Neural cell (in vitro differentiated cells): ENCODE measurements around the gene PREX1. TPM values are rescaled to one million over a fixed set of nuclear protein-coding genes. Genes with fewer than 3 reads are reported as not detected.

Experiments used
- H2AFZ ChIP-seq: fragments of 200-600, 300-800 bp; sonication (generic), shearing (Covaris generic); 2 replicates; pipeline ENCODE4 v1.6.0; 2014; ENCODE audit warnings: low read depth, mild to moderate bottlenecking, antibody characterized with exemption, low read length, moderate library complexity
- H3F3A ChIP-seq: fragments of 200-600 bp; shearing (Covaris generic); 2 replicates; pipeline ENCODE4 v1.6.1; 2016; ENCODE audit warnings: mild to moderate bottlenecking, moderate library complexity, mixed read lengths, antibody characterized with exemption, low read length; ENCODE audit not compliant: insufficient read depth, poor library complexity, severe bottlenecking
- H3K27ac ChIP-seq: fragments of 200-600, 300-800 bp; sonication (generic), shearing (Covaris generic); 2 replicates; pipeline ENCODE4 v1.5.1; 2014; ENCODE audit warnings: mild to moderate bottlenecking, low read length, moderate library complexity
- H3K27me3 ChIP-seq: fragments of 300-800, 200-600 bp; sonication (generic), shearing (Covaris generic); 2 replicates; pipeline ENCODE4 v1.6.0; 2014; ENCODE audit warnings: mild to moderate bottlenecking, low read depth, low read length, moderate library complexity; ENCODE audit not compliant: insufficient read depth
- H3K36me3 ChIP-seq: fragments of 300-800, 200-600 bp; sonication (generic), shearing (Covaris generic); 2 replicates; pipeline ENCODE4 v1.5.1; 2014; ENCODE audit warnings: mild to moderate bottlenecking, antibody characterized with exemption, low read length, moderate library complexity; ENCODE audit not compliant: insufficient read depth
- H3K4me2 ChIP-seq: fragments of 300-800, 200-600 bp; sonication (generic), shearing (Covaris generic); 2 replicates; pipeline ENCODE4 v1.6.0; 2014; ENCODE audit warnings: mild to moderate bottlenecking, low read length
- H3K4me3 ChIP-seq: fragments of 300-800, 200-600 bp; sonication (generic), shearing (Covaris generic); 2 replicates; pipeline ENCODE4 v1.5.1; 2014; ENCODE audit warnings: mild to moderate bottlenecking, low read length, moderate library complexity
- H3K79me2 ChIP-seq: fragments of 200-600 bp; shearing (Covaris generic); replicated peaks from 2 replicates; pipeline ENCODE4 v1.6.0; 2014; ENCODE audit warnings: mild to moderate bottlenecking, low read length, moderate library complexity; ENCODE audit not compliant: insufficient read depth
- H3K9ac ChIP-seq: fragments of 300-800, 200-600 bp; sonication (generic), shearing (Covaris generic); 2 replicates; pipeline ENCODE4 v1.6.1; 2016; ENCODE audit warnings: mild to moderate bottlenecking, low read length, mixed read lengths
- H3K9me2 ChIP-seq: fragments of 200-600 bp; shearing (Covaris generic); 2 replicates; pipeline ENCODE4 v1.6.1; 2016; ENCODE audit warnings: mild to moderate bottlenecking, low read length, mixed read lengths; ENCODE audit not compliant: insufficient read depth
- H3K9me3 ChIP-seq: fragments of 200-600, 300-800 bp; sonication (generic), shearing (Covaris generic); 2 replicates; pipeline ENCODE4 v1.6.1; 2016; ENCODE audit warnings: mild to moderate bottlenecking, mixed run types, low read length, moderate library complexity, mixed read lengths
- H4K20me1 ChIP-seq: fragments of 200-600 bp; shearing (Covaris generic); 2 replicates; pipeline ENCODE4 v1.6.1; 2016; ENCODE audit warnings: mild to moderate bottlenecking, mixed run types; ENCODE audit not compliant: insufficient read depth
- CTCF ChIP-seq: fragments of 450-650 bp; IDR thresholded peaks from 2 replicates; pipeline ENCODE4 v1.5.1; 2014; ENCODE audit warnings: antibody characterized with exemption, mild to moderate bottlenecking, moderate library complexity; ENCODE audit not compliant: poor library complexity, severe bottlenecking
- EP300 ChIP-seq: fragments of 450-650 bp; conservative IDR thresholded peaks from 2 replicates; pipeline ENCODE4 v1.6.1; 2014; ENCODE audit warnings: antibody characterized with exemption, mild to moderate bottlenecking, moderate library complexity; ENCODE audit not compliant: poor library complexity, severe bottlenecking
- EZH2 ChIP-seq: fragments of 200-600, 300-800 bp; shearing (Covaris generic), sonication (generic); IDR thresholded peaks from 2 replicates; pipeline ENCODE4 v1.6.1; 2014; ENCODE audit warnings: antibody characterized with exemption, low read length, borderline replicate concordance, mild to moderate bottlenecking; ENCODE audit not compliant: insufficient read depth, poor library complexity, severe bottlenecking
- POLR2AphosphoS5 ChIP-seq: IDR thresholded peaks from 2 replicates; pipeline ENCODE4 v1.6.1; 2012
- RAD21 ChIP-seq: fragments of 450-650 bp; conservative IDR thresholded peaks from 2 replicates; pipeline ENCODE4 v1.6.1; 2014; ENCODE audit warnings: antibody characterized with exemption, mild to moderate bottlenecking, moderate library complexity
- REST ChIP-seq: IDR thresholded peaks from 2 replicates; pipeline ENCODE4 v1.6.1; 2012; ENCODE audit warnings: borderline replicate concordance
- SMC3 ChIP-seq: fragments of 450-650 bp; conservative IDR thresholded peaks from 2 replicates; pipeline ENCODE4 v1.6.1; 2014; ENCODE audit warnings: antibody characterized with exemption, mild to moderate bottlenecking, moderate library complexity; ENCODE audit not compliant: poor library complexity
- TAF1 ChIP-seq: IDR thresholded peaks from 2 replicates; pipeline ENCODE4 v1.6.1; 2012; ENCODE audit warnings: low read depth
- polyA plus RNA-seq: library from polyadenylated mRNA; depleted of rRNA; stranded (reverse); fragments of >200 nt; gene quantifications from 2 replicates; pipeline ENCODE4 v1.2.3, GENCODE V29; 2014

PREX1 gene
- polyA plus RNA-seq, 1 donor from 2014 or later, result 0.06 TPM

- Histone ChIP-seq H3K9ac (no peak overlapping the region), H4K20me1 (no peaks in the 10 kb centered on the region), H3K4me3 (no peak overlapping the region), H3K4me2 (no peak overlapping the region), H3K9me2 (no peaks in the 10 kb centered on the region), H3F3A (no peaks in the 10 kb centered on the region), H2AFZ (no peak overlapping the region), H3K27ac (no peak overlapping the region), H3K36me3 (no peaks in the 10 kb centered on the region), H3K9me3 (no peaks in the 10 kb centered on the region), H3K79me2 (no peaks in the 10 kb centered on the region), H3K27me3 (no peaks in the 10 kb centered on the region)
- TF ChIP-seq TAF1, result no peak
- TF ChIP-seq POLR2AphosphoS5, result no peak
Observed at GRCh38 chr20:48738399-48739304, 89.1 kb downstream of the PREX1 start.

- H3K9me2 ChIP-seq, result no peaks in the 10 kb centered on the region
- H3K79me2 ChIP-seq, result no peaks in the 10 kb centered on the region
- H2AFZ ChIP-seq, result no peak overlapping the region
- H3K4me2 ChIP-seq, result no peak overlapping the region
- H3K9me3 ChIP-seq, result no peaks in the 10 kb centered on the region
- no peak overlapping the region for H3K27ac ChIP-seq
- no peaks in the 10 kb centered on the region for H3F3A ChIP-seq
- no peaks in the 10 kb centered on the region for H3K27me3 ChIP-seq
- TF ChIP-seq EZH2 (no peak), TAF1 (no peak), SMC3 (no peak), CTCF (no peak), EP300 (no peak), RAD21 (no peak), POLR2AphosphoS5 (no peak), REST (no peak)
- H3K9ac ChIP-seq, result no peak overlapping the region
- no peaks in the 10 kb centered on the region for H4K20me1 ChIP-seq
- no peak overlapping the region for H3K4me3 ChIP-seq
- H3K36me3 ChIP-seq, result no peaks in the 10 kb centered on the region
Observed at GRCh38 chr20:48738094-48738398, 89.8 kb downstream of the PREX1 start.
